Sigmoid colon (tissue), 7 donors: ENCODE results near the gene LPCAT3. TPM values are rescaled to one million over a fixed set of nuclear protein-coding genes. Genes with fewer than 3 reads are reported as not detected.
"Not testable (repeated sequence)": the region's sequence is repeated elsewhere in the genome, so short reads cannot be mapped to it uniquely, and the experiment has no call there.

Experiments used
- DNase-seq: peaks from one replicate; pipeline ENCODE4 v3.0.0-alpha.2; 2019
- H3K27ac ChIP-seq, 4 donors: fragments of 200-600 bp; sonication (generic); one replicate each; pipeline ENCODE4 v1.5.1; 2016 to 2019; ENCODE audit warnings: mild to moderate bottlenecking in 1 of 4
- H3K27me3 ChIP-seq, 3 donors: fragments of 200-600 bp; sonication (generic); one replicate each; pipeline ENCODE4 v1.5.1; 2019; ENCODE audit warnings: mild to moderate bottlenecking in 1 of 3
- H3K36me3 ChIP-seq, 4 donors: fragments of 200-600 bp; sonication (generic); one replicate each; pipeline ENCODE4 v1.5.1; 2016 to 2019
- H3K4me1 ChIP-seq, 4 donors: fragments of 200-600 bp; sonication (generic); one replicate each; pipeline ENCODE4 v1.5.1; 2017 to 2019
- H3K4me3 ChIP-seq, 4 donors: fragments of 200-600 bp; sonication (generic); one replicate each; pipeline ENCODE4 v1.5.1; 2017 to 2019; ENCODE audit warnings: mild to moderate bottlenecking in 2 of 4, moderate library complexity in 1 of 4
- H3K9me3 ChIP-seq, 4 donors: fragments of 200-600 bp in 3 of 4; sonication (generic) in 3 of 4; one replicate each; pipeline versions ENCODE4 v1.5.1 to v1.6.1; 2013 to 2019
- CTCF ChIP-seq, 4 experiments: fragments of 450-650 bp in 3 of 4; fragments of 200-600 bp in 1 of 4; IDR thresholded peaks; one replicate each; pipeline ENCODE4 v1.5.1; 2016 to 2019; ENCODE audit warnings: antibody characterized with exemption in 4 of 4, mild to moderate bottlenecking in 3 of 4, moderate library complexity in 2 of 4
- EP300 ChIP-seq, 4 donors: sonication (generic); formaldehyde crosslinking; IDR thresholded peaks; one replicate each; pipeline ENCODE4 v1.6.1; 2017; ENCODE audit warnings: antibody characterized with exemption in 4 of 4
- POLR2A ChIP-seq, 2 donors: fragments of 450-650 bp; IDR thresholded peaks; one replicate each; pipeline ENCODE4 v1.6.1; 2016; ENCODE audit warnings: antibody characterized with exemption in 2 of 2, mild to moderate bottlenecking in 2 of 2, moderate library complexity in 2 of 2
- POLR2AphosphoS5 ChIP-seq, 4 donors: sonication (generic); formaldehyde crosslinking; IDR thresholded peaks; one replicate each; pipeline ENCODE4 v1.6.1; 2017; ENCODE audit warnings: antibody characterized with exemption in 4 of 4
- WGBS, 2 donors: extraction: QIAGEN DNeasy Blood & Tissue Kit; methylation state at CpG; one replicate each; pipeline ENCODE4 v1.1.7; 2013; 5-methylcytosine and 5-hydroxymethylcytosine counted together
- intact Hi-C: fragments of 100-400 bp; cut with DNase I; formaldehyde crosslinking; loops from one replicate; pipeline ENCODE4 v1.15.1; 2023
- polyA plus RNA-seq, 3 donors: library from polyadenylated mRNA; stranded (reverse); fragments of 200-250 nt; gene quantifications; one replicate each; pipeline ENCODE4 v1.2.3, GENCODE V29; 2013
- total RNA-seq, 4 donors: library from RNA; depleted of rRNA; stranded (reverse); fragments of >200 nt; gene quantifications; one replicate each; pipeline ENCODE4 v1.1.0, GENCODE V29; 2016
- donor health status: healthy with polysubstance abuse.
- donor health status: Bipolar disorder and iron deficiency.
- donor health status: healthy.

LPCAT3 gene
- total and polyA plus RNA-seq, 7 donors, result 7.8 to 47.9 (median 25.3) TPM

GRCh38 chr12:7012024-7012607 is 6.2 kb downstream of the LPCAT3 start:
- Histone ChIP-seq H3K27me3 (no peaks in the 10 kb centered on the region), H3K4me3 (no peak overlapping the region), H3K4me1 (peaks cover 0 to 11% (median 7%) of the 10 kb centered on the region in 4 donors), H3K9me3 (no peaks in the 10 kb centered on the region), H3K36me3 (peaks cover 0 to 29% (median 0%) of the 10 kb centered on the region in 4 donors), H3K27ac (no peak overlapping the region)
- intact Hi-C loops, result no loop called here
- DNase-seq, result no peak
- TF ChIP-seq EP300 (IDR thresholded peaks at IDR 0.05), result no peak
- 60 to 84% methylated on average over 4 of the region's 4 CpGs for whole genome bisulfite sequencing, 2 donors

- 87 to 89% methylated on average over 4 of the region's 4 CpGs for WGBS, 2 donors
- H3K9me3 ChIP-seq, DNase-seq, H3K4me3 ChIP-seq, H3K27me3 ChIP-seq, H3K27ac ChIP-seq, H3K4me1 ChIP-seq, intact Hi-C loops: not testable (repeated sequence)
- H3K36me3 ChIP-seq, result peaks cover 0 to 29% (median 0%) of the 10 kb centered on the region in 4 donors
Measured at GRCh38 chr12:7011398-7011797, 6.9 kb downstream of the LPCAT3 start.

GRCh38 chr12:7009512-7009911 is 8.8 kb downstream of the LPCAT3 start:
- intact Hi-C loops, result no loop called here
- Histone ChIP-seq H3K36me3 (peaks cover 0 to 29% (median 0%) of the 10 kb centered on the region in 4 donors), H3K27me3 (no peaks in the 10 kb centered on the region), H3K4me3 (no peak overlapping the region), H3K27ac (no peak overlapping the region), H3K4me1 (no peaks in the 10 kb centered on the region), H3K9me3 (no peaks in the 10 kb centered on the region)
- no peak for TF ChIP-seq POLR2AphosphoS5 (IDR thresholded peaks at IDR 0.05)
- no peak for TF ChIP-seq EP300 (IDR thresholded peaks at IDR 0.05)
- DNase-seq, result no peak

GRCh38 chr12:7008864-7009263 is 9.4 kb downstream of the LPCAT3 start:
- DNase-seq, result no peak
- Histone ChIP-seq H3K4me3 (no peak overlapping the region), H3K27ac (no peak overlapping the region), H3K36me3 (peaks cover 0 to 24% (median 0%) of the 10 kb centered on the region in 4 donors), H3K9me3 (no peaks in the 10 kb centered on the region), H3K27me3 (no peaks in the 10 kb centered on the region), H3K4me1 (no peaks in the 10 kb centered on the region)
- WGBS, 2 donors, result 94 to 96% methylated on average over 2 of the region's 2 CpGs
- intact Hi-C loops, result no loop called here
- TF ChIP-seq EP300 (IDR thresholded peaks at IDR 0.05), result no peak
- TF ChIP-seq POLR2A (IDR thresholded peaks at IDR 0.05), result no peak
- no peak for TF ChIP-seq CTCF (IDR thresholded peaks at IDR 0.05)
- TF ChIP-seq POLR2AphosphoS5 (IDR thresholded peaks at IDR 0.05), result no peak

- Histone ChIP-seq H3K27ac (no peak overlapping the region), H3K36me3 (peaks cover 0 to 14% (median under 1%) of the 10 kb centered on the region in 4 donors), H3K4me3 (no peak overlapping the region), H3K9me3 (no peaks in the 10 kb centered on the region), H3K27me3 (no peaks in the 10 kb centered on the region), H3K4me1 (no peaks in the 10 kb centered on the region)
- 88 to 91% methylated on average over 3 of the region's 3 CpGs for WGBS, 2 donors
- no peak for DNase-seq
- no peak for TF ChIP-seq POLR2AphosphoS5 (IDR thresholded peaks at IDR 0.05)
- no peak for TF ChIP-seq POLR2A (IDR thresholded peaks at IDR 0.05)
- no peak for TF ChIP-seq EP300 (IDR thresholded peaks at IDR 0.05)
- TF ChIP-seq CTCF (IDR thresholded peaks at IDR 0.05), result no peak
- intact Hi-C loops, result no loop called here
Measured at GRCh38 chr12:7006639-7007038, 11.6 kb downstream of the LPCAT3 start.

- Histone ChIP-seq H3K27ac (no peak overlapping the region), H3K4me1 (no peaks in the 10 kb centered on the region), H3K36me3 (peaks cover 0 to 13% (median 2%) of the 10 kb centered on the region in 4 donors), H3K27me3 (no peaks in the 10 kb centered on the region), H3K4me3 (no peak overlapping the region), H3K9me3 (no peaks in the 10 kb centered on the region)
- DNase-seq, result no peak
- 81 to 83% methylated on average over 2 of the region's 2 CpGs for WGBS, 2 donors
- no peak for TF ChIP-seq EP300 (IDR thresholded peaks at IDR 0.05)
- TF ChIP-seq POLR2AphosphoS5 (IDR thresholded peaks at IDR 0.05), result no peak
- TF ChIP-seq CTCF (IDR thresholded peaks at IDR 0.05), result no peak
- no peak for TF ChIP-seq POLR2A (IDR thresholded peaks at IDR 0.05)
- intact Hi-C loops, result no loop called here
Measured at GRCh38 chr12:7005311-7005710, 13.0 kb downstream of the LPCAT3 start.
